ENCODE data around the gene CYP4V2. TPM values are rescaled to one million over a fixed set of nuclear protein-coding genes. Genes with fewer than 3 reads are reported as not detected.

The CYP4V2 gene
- total and polyA plus RNA-seq, 10 donors, result 13.1 to 59.9 (median 40.3) TPM

DNA sequence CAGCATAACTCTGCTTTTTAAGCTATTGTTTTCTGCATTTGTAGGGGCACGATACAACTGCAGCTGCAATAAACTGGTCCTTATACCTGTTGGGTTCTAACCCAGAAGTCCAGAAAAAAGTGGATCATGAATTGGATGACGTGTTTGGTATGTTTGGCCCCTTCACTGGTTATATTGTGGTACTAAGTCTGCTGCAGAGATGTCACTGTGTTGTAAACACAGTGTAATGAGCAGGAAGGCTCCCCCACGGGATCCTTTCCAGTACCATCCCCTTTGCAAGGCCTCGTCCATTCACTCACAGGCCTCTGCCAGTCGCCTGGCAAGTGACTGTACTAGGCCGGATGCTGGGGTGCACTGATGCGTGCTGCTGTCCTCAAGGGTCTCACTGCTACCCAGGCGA, 13.8 kb downstream of the CYP4V2 start:
- intact Hi-C loops (cut with DNase I; ENCODE audit: low total_unique reads), result no loop called here
- no peak overlapping the region for H3K27ac ChIP-seq

DNA sequence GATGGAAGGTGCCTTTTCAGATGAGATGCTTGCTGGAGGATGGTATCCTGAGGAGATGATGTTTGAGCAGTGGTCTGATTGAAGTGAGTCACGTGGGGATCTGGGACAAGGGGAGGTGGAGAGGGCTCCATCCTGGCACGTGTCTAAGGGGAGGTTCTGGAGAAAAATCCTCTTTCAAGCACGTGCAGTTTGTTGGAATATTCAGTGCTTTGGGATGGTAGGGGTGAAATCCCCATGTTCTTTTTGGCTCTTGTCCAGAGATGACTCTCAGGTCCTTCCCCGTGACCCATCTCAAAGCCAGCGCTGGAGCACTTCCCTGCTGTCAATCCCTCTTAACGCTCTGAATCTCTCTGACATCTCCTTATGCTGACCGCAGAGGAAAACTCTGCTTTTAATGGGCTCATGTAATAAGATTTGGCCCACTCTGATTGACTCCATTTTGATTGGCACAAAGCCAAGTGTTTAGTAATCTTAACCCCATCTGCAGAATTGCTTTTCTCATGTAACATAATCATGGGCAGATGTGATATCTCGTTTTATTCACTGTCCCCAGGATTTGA, 25.2 kb downstream of the CYP4V2 start:
- intact Hi-C loops (cut with DNase I; ENCODE audit: low total_unique reads), result no loop called here
- TF ChIP-seq POLR2A (IDR thresholded peaks at IDR 0.05), result no peak
- no peak for TF ChIP-seq CTCF (IDR thresholded peaks at IDR 0.05 in 8 of 11, conservative IDR thresholded peaks at IDR 0.05 in 3 of 11)
- TF ChIP-seq POLR2AphosphoS5 (IDR thresholded peaks at IDR 0.05), result no peak
- H3K9me3 ChIP-seq, result no peaks in the 10 kb centered on the region
- no peaks in the 10 kb centered on the region for H3K27me3 ChIP-seq (replicated peaks in 1 of 7)
- WGBS, 5 donors, result 65 to 80% (median 75%) methylated on average over 8 of the region's 8 CpGs
- DNase-seq, result no peak
- no peaks in the 10 kb centered on the region for H3K4me1 ChIP-seq
- no peak overlapping the region for H3K27ac ChIP-seq
- H3K36me3 ChIP-seq, result peaks cover 0 to 8% (median 5%) of the 10 kb centered on the region in 6 donors
- H3K4me3 ChIP-seq, result no peak overlapping the region

More for the DNA sequence above, 13.8 kb downstream of the CYP4V2 start:
- WGBS, 5 donors, result 81 to 90% (median 84%) methylated on average over 8 of the region's 8 CpGs
- TF ChIP-seq CTCF (IDR thresholded peaks at IDR 0.05 in 8 of 11, conservative IDR thresholded peaks at IDR 0.05 in 3 of 11), result no peak
- no peak for TF ChIP-seq POLR2A (IDR thresholded peaks at IDR 0.05)
- no peak for DNase-seq
- no peaks in the 10 kb centered on the region for H3K27me3 ChIP-seq (replicated peaks in 1 of 7)
- peaks cover 0 to 17% (median 15%) of the 10 kb centered on the region in 6 donors for H3K36me3 ChIP-seq
- H3K9me3 ChIP-seq, result peaks cover 0 to 11% (median 8%) of the 10 kb centered on the region in 8 donors
- peaks cover 0 to 35% (median 9%) of the 10 kb centered on the region in 6 donors for H3K4me1 ChIP-seq
- no peak overlapping the region for H3K4me3 ChIP-seq

GRCh38 chr4:186217733-186218293, 26.4 kb downstream of the CYP4V2 start:
- H3K27ac ChIP-seq, result no peak overlapping the region
- TF ChIP-seq POLR2AphosphoS5 (IDR thresholded peaks at IDR 0.05) (no peak), POLR2A (IDR thresholded peaks at IDR 0.05) (no peak), CTCF (IDR thresholded peaks at IDR 0.05 in 8 of 11, conservative IDR thresholded peaks at IDR 0.05 in 3 of 11) (no peak)
- no peak overlapping the region for H3K4me3 ChIP-seq
- H3K9me3 ChIP-seq, result no peaks in the 10 kb centered on the region
- DNase-seq, result no peak
- no peaks in the 10 kb centered on the region for H3K4me1 ChIP-seq
- WGBS, 5 donors, result 59 to 77% (median 75%) methylated on average over 1 of the region's 1 CpG
- intact Hi-C loops (cut with DNase I; ENCODE audit: low total_unique reads), result no loop called here
- no peaks in the 10 kb centered on the region for H3K27me3 ChIP-seq (replicated peaks in 1 of 7)
- no peaks in the 10 kb centered on the region for H3K36me3 ChIP-seq

- H3K36me3 ChIP-seq, result no peaks in the 10 kb centered on the region
- WGBS, 5 donors, result 87 to 97% (median 90%) methylated on average over 1 of the region's 1 CpG
- H3K27me3 ChIP-seq (replicated peaks in 1 of 7), result no peaks in the 10 kb centered on the region
- no peak for DNase-seq
- no peak overlapping the region for H3K27ac ChIP-seq
- no peak overlapping the region for H3K4me3 ChIP-seq
- intact Hi-C loops (cut with DNase I; ENCODE audit: low total_unique reads), result no loop called here
- H3K9me3 ChIP-seq, result peaks cover 0 to 31% (median 26%) of the 10 kb centered on the region in 8 donors
- TF ChIP-seq CTCF (IDR thresholded peaks at IDR 0.05 in 8 of 11, conservative IDR thresholded peaks at IDR 0.05 in 3 of 11), result no peak
- TF ChIP-seq POLR2A (IDR thresholded peaks at IDR 0.05), result no peak
- no peaks in the 10 kb centered on the region for H3K4me1 ChIP-seq
Measured at GRCh38 chr4:186221624-186222023, 30.3 kb downstream of the CYP4V2 start.

Data from spleen (tissue), 11 donors.